GM19455 (cell line): ENCODE results near the gene KIF22.
A peak's percentile ranks its signal among the peaks of the same experiment; 100 is the strongest.
"Not testable (repeated sequence)": the region's sequence is repeated elsewhere in the genome, so short reads cannot be mapped to it uniquely, and the experiment has no call there.

Experiments
- ATAC-seq: cut with Tn5 transposase; IDR thresholded peaks from one replicate; pipeline ENCODE4 v1.9.1; 2021; ENCODE audit not compliant: unreplicated experiment

KIF22 gene

DNA sequence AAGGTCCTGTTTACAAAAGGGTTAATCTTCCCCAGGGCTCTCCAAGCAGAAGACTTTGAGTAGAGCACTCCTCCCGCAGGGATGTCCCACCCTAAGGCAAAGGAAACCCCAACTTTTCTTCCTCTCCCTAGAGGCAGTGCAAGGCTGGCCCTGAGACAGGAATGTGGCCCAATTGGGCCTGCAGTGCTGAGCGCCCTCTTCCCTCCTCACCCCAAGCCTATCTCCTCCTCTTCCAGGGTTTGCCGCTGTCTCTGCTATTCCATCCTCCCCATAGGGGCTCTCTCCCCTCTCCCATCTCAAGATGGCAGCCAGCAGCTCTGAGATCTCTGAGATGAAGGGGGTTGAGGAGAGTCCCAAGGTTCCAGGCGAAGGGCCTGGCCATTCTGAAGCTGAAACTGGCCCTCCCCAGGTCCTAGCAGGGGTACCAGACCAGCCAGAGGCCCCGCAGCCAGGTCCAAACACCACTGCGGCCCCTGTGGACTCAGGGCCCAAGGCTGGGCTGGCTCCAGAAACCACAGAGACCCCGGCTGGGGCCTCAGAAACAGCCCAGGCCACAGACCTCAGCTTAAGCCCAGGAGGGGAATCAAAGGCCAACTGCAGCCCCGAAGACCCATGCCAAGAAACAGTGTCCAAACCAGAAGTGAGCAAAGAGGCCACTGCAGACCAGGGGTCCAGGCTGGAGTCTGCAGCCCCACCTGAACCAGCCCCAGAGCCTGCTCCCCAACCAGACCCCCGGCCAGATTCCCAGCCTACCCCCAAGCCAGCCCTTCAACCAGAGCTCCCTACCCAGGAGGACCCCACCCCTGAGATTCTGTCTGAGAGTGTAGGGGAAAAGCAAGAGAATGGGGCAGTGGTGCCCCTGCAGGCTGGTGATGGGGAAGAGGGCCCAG lies 22.4 kb downstream of the KIF22 start:
- no peak for ATAC-seq

DNA sequence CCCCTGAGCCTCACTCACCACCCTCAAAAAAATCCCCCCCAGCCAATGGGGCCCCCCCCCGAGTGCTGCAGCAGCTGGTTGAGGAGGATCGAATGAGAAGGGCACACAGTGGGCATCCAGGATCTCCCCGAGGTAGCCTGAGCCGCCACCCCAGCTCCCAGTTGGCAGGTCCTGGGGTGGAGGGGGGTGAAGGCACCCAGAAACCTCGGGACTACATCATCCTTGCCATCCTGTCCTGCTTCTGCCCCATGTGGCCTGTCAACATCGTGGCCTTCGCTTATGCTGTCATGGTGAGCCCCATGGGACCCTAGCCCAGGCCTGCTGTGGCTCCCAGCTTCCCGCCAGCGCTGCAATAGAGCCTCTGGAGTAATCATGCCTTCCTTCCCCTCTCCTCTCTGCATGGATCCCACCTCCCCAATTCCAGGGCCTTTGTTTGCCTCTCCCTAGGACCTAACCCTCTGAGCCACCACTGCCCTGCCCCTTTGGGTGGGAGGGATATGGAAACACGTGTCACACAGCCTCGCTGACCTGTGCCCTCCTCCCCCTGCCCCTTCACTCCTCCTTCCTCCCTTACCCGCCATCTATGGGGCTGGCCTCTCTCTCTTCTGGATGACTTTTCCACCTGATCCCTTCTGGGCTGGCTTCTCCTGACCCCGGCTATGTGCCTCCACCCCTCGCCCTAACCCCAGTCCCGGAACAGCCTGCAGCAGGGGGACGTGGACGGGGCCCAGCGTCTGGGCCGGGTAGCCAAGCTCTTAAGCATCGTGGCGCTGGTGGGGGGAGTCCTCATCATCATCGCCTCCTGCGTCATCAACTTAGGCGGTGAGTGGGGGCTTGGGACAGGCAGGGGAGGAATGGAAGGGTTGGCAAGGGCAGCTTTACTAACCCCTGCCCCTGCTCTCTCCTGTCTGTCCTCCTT lies 23.4 kb downstream of the KIF22 start:
- ATAC-seq, result no peak

DNA sequence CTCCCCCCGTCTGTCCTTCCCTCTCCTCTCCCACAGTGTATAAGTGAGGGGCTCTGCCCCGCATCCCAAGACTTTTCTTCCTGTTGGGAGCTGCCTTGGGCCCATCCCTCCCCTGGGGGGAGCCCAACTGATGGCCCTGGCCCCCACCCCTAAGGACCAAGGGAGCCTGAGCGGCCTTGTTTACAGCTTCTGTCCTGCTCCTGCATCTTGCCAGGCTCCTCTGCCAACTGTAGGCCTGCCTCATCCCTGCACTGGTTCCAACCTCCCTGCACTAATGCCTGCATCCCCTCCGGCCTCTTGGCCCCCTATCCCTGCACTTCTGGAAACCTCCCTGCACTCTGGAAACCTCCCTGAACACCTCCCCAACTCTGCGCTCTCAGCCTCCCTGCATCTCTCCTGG lies 24.0 kb downstream of the KIF22 start:
- ATAC-seq, result no peak

DNA sequence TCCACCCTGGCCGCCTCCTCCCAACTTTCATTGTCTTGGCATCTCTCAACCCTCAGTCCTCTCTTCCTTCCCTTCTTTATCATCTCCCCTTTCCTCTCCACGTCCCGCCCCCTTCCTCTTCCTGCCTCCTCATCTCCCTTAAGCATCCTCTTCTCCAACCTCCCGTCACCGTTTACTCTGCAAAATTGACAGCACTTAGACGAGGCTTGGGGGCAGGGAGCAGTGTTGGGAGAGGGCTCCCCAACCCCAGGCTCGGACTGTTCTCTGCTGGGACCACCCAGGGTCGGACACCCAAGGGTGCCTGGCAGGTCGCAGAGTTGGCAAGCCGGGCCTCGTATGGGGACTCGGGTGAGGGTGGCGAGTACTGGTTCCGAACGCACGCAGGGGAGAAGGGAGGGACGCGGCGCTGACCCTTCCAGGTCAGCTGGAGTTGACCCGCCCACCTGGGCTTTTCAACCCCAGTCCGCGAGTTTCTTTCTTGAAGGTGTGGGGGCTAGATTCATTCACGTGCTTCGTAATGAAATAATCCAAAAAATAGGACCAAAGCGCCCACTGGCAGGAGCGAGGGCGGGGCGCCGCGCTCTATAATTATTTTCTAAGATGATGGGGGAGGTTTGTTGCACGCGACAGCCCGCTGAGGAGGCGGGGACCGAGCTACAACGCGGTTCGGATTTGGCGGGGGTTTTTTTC lies 24.6 kb downstream of the KIF22 start:
- no peak for ATAC-seq

DNA sequence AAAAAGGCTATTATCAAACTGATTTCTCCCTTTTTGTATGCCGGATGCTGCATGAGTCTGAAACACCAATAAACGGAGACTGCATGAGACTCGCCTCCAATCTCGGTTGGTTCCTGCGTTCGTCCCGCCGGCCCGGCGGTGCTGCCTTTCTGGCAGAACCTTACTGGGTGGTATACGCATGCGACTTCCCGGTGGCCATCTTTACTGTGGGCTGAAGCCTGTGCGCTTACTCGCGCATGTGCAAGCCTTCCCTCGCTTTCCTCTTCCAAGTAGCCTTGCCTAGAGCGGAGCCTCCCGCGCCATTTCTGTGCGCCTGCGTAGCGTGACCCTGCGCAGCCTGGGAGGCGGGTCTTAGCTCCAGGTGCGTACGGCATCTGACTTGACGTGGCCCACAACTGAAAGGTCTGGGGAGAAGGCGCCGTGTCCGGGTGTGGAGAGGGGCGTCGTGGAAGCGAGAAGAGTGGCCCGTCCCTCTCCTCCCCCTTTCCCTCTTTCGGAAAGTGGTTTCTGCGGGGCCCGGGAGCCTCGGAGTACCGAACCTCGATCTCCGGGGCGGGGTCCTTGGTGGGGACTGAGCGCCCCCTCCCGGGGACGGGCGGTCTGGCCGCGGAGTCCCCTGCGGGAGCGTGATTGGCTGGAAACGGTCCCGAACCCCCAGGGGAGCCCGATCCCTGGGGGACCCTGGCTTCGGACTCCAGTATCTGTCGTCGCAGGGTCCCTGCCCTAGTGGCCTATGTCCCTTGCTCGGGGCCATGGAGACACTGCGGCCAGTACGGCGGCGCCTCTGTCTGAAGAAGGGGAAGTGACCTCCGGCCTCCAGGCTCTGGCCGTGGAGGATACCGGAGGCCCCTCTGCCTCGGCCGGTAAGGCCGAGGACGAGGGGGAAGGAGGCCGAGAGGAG lies 25.5 kb downstream of the KIF22 start, which contains the start of gene PAGR1:
PAGR1 (plus strand) TSS at position 360 of the 901 bp plus-strand sequence; CDS start at position 734, 374 bp downstream.
- peak; percentile 60 for ATAC-seq

DNA sequence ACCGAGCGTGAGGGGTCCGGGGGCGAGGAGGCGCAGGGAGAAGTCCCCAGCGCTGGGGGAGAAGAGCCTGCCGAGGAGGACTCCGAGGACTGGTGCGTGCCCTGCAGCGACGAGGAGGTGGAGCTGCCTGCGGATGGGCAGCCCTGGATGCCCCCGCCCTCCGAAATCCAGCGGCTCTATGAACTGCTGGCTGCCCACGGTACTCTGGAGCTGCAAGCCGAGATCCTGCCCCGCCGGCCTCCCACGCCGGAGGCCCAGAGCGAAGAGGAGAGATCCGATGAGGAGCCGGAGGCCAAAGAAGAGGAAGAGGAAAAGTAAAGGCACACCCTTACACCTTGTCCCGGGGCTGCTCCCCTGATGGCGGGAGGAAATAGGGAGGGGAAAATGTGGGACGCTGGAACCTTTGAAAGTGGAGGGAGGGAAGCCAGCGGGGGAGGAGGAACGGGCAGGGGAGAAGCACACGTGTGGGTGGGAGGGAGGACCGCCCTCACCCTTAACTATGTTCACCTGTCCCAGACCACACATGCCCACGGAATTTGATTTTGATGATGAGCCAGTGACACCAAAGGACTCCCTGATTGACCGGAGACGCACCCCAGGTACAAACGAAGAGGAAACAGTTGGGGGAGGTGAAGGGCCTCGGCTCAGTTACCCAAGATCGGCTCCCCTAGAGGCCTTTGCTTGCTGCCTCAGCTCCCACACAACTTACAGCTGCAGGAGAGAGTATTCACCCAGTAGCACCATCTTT lies 26.3 kb downstream of the KIF22 start:
- ATAC-seq, result peak; percentile 26

DNA sequence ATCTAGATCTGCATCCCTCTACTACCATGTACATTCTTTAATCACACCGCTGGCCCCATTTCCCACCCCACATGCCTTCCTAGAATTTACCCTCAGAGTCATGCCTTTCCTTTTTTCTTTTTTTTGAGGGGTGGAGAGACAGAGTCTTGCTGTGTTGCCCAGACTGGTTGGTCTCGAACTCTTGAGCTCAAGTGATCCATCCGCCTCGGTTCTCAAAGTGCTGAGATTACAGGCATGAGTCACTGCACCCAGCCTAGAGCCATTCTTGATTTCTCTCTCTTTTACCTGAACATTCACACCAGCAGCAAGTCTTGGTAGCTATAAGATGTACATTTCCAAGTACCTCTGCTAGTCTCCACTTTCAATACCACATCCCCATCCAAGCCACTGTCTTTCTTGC lies 27.5 kb downstream of the KIF22 start:
- no peak for ATAC-seq

DNA sequence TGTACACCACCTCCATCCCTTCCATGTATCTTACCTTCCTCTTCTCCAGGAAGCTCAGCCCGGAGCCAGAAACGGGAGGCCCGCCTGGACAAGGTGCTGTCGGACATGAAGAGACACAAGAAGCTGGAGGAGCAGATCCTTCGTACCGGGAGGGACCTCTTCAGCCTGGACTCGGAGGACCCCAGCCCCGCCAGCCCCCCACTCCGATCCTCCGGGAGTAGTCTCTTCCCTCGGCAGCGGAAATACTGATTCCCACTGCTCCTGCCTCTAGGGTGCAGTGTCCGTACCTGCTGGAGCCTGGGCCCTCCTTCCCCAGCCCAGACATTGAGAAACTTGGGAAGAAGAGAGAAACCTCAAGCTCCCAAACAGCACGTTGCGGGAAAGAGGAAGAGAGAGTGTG lies 29.0 kb downstream of the KIF22 start:
- ATAC-seq, result no peak

DNA sequence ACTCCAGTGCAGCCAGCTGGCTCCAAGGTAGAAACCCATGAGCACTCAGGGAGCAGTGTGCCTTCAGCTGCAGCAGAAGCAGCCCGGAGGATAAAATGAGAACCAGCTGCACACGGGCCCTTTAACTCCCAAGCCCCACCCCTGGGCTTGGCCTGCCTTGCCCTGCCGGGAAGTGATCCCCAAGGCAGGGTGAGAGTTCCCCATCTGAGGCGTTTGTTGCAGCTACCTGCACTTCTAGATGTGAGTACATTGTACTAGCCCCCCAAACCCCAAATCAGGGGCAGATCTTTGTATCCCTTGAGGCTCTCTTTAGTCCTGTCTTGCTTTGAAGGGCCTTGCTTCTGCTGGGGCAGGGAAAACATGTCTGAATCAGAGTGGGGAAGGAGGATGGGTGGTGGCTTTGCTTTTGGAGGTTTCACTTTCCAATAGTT lies 29.7 kb downstream of the KIF22 start, which contains the start of gene MVP:
MVP (plus strand) TSS at position 192 of the 431 bp plus-strand sequence. CDS start 10,088 bp downstream, outside the sequence.
- no peak for ATAC-seq

DNA sequence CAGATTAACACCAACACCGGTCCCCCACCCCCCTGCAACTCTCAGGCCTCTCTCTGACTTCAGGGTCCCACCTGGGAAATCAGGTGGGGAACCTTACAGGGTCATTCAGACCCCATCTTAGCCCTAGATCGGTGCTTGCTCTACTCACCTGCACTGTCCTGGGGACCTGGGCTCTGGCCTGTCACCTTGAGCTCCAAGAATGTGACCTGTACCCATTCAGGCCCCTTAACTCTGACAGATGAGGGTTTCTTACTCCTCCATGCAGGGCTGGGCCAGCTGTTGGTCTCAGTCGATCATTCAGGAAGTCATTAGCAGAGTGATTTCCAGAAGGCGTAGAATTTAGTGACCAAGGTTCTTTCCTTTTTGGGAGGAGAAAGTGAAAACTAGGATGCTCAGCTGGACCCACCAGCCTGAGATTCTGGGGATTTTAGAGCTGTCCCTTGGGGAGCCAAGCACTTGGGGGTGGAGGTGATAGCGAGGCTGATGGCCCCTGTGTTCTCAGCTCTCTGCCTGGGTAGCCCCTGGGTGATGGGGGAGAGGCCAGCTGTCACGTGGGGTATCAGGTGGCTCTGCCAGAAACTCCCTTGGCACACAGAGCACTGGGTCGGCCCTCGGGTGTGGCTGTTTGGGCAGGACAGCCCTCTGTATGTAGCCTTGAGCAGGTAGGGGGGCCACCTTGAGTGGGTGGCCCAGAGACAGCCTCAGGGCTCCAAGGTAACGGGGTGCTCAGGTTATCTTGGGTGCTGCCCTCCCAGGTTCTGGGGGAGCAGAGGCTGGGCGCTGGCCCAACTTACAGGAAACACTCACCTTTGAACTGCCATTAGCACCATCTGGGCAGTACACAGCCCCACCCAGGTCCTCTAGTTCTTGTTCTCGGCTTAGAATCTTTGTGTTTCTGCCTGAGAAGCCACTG lies 30.4 kb downstream of the KIF22 start:
- ATAC-seq, result no peak

DNA sequence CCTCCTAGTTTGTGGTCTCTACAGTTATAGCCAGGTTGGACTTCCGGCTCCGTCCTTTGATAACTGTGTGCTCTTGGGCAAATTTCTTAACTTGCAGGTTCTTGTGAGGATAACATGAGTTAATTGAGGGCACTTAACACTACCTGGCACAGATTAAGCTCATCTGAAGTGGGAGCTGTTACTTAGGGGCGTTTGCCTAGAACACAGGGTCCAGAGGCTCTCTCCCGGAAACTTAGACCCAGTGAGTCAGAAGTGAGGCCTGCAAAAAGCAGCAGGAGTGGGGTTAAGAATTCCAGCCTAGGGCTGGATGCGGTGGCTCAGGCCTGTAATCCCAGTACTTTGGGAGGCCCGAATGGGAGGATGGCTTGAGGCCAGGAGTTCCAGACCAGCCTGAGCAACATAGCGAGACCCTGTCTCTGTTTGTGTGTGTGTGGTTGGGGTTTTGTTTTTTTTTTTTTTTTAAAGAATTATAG lies 31.1 kb downstream of the KIF22 start:
- ATAC-seq, result no peak

DNA sequence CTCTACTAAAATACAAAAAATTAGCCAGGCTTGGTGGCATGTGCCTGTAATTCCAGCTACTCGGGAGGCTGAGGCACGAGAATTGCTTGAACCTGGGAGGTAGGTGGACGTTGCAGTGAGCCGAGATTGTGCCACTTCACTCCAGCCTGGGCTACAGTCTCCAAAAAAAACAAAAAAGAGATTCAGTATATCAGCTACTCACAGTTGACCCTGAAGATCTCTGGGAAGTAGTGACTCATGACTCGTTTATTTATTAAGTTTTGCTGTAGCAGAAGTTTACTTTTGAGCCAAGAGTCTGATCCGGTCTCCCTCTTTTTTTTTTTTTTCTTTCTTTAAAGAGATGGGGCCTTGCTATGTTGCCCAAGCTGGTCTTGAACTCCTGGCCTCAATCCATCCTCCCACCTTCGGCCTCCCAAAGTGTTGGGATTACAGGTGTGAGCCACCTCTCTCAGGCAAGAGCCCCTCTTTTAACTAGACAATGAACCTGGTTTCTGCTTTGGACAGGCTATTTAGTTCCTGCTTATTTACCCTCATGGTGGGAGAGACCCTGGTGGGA lies 34.1 kb downstream of the KIF22 start:
- no peak for ATAC-seq

DNA sequence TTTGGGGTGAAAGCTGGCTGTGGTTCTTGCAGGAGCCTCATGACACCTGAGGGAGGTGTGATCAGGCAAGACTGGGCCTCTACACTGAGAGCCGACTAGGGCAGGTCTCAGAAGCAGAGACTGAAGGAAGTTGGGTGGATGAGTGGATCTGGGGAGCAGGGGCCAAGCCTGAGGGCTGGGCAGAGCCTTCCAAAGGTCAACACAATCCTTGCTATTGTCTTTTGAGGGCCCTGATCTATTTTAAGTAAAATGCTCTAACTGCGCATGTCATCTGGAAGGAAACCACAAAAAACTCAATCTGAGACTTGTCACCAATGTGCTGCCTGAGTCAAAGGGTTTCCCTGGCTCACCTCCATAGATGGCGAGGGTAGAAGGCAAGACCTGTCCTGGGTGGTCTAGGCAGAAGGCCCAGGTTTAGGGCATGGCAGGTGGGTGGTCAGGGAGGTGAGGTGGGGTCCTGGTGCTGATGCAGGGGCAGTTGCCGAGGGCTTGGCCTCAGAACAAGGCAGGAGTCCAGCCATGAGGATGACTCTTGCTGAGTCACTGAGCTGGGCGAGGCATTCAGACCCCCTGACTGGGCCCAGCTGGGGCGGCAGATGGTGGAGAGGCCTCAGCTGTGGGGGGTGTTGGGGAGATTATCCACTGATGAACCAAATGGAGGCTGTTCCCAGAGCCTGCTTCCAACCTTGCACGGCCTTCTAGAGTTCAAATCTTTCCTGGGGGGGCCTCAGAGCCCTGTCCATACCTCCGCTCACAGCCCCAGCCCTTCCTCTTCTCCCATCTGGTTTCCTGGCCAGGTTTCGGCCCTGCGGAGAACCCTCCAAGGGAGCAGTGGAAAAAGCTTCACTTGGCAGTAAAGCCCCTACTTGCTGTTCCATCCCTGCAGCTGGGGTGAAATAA lies 34.8 kb downstream of the KIF22 start:
- no peak for ATAC-seq

DNA sequence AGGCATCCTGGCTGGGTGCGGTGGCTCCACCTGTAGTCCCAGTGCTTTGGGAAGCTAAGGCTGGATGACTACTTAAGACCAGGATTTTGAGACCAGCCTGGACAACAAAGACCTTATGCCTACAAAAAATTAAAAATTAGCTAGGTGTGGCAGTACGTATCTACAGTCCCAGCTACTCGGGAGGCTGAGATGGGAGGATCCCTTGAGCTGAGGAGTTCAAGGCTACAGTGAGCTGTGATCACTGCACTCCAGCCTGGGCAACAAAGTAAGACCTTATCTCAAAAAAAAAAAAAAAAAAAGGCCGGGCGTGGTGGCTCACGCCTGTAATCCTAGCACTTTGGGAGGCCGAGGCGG lies 35.8 kb downstream of the KIF22 start:
- ATAC-seq, result no peak

DNA sequence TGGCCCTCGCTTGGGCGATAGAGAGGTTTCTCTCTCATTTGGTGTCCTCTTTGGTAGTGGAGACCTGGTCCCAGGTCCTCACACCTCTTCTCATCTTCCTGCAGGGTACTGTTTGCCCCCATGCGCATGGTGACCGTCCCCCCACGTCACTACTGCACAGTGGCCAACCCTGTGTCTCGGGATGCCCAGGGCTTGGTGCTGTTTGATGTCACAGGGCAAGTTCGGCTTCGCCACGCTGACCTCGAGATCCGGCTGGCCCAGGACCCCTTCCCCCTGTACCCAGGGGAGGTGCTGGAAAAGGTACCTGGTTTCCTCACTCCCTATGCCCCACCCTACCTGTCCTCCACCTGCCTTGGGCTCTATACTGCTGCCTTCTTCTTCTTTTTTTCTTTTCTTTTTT lies 40.2 kb downstream of the KIF22 start:
- no peak for ATAC-seq

DNA sequence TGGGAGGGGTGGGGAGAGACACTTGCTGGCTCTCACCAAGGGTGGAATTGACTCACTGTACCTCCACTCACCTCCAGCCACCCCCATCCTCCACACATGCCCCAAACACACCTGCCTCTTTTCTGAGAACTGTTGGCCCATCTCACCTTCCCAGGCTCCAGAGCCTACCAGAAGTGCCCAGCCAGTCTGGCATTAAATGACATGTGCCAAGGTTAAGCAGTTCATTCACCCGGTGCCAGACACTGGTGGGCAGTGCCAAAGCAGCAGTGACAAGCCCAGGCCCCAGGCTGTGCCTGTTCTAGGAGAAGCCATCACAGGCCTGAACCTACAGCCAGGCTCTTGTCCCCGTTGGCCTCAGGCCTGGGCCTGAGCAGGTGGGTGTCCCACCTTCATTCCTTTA lies 40.9 kb downstream of the KIF22 start:
- ATAC-seq, result no peak

DNA sequence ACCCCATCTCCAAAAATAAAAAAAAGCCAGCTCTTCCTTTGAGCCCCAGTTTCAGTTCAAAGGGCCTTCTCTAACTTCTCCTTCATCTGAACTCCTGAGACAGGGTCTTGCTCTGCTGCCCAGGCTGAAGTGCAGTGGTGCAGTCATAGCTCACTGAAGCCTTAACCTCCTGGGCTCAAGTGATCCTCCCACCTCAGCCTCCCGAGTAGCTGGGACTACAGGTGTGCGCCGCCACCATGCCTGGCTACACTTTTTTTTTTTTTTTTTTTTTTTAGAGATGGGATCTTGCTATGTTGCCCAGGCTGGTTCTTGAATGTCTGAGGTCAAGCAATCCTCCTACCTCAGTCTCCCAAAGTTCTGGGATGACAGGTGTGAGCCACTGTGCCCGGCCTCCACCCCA lies 42.7 kb downstream of the KIF22 start:
- ATAC-seq, result not testable (repeated sequence)
